T-cell (primary cell): Measurements from ENCODE around the gene SPATA9. TPM values are rescaled to one million over a fixed set of nuclear protein-coding genes. Genes with fewer than 3 reads are reported as not detected.

Experiments used
- ATAC-seq, 4 experiments: fragments of 200-7000 bp in 3 of 4; fragments of 150-1000 bp in 1 of 4; cut with Tn5 transposase; replicated peaks in 1 of 4; 1 replicate in 3 of 4; 2 replicates in 1 of 4; pipeline ENCODE4 v1.10.0; 2021; ENCODE audit warnings: moderate library complexity in 3 of 4, mild to moderate bottlenecking in 2 of 4, moderate number of reproducible peaks in 1 of 4
- CTCF ChIA-PET, 2 donors: fragments of 300-600 bp; sonication (Branson Sonifier 250); formaldehyde crosslinking; loops; one replicate each; lab custom pipeline; 2022; ENCODE audit warnings: antibody characterized with exemption in 2 of 2; lab: Charles Lee
- POLR2A ChIA-PET, 2 donors: fragments of 300-600 bp; sonication (Branson Sonifier 250); formaldehyde crosslinking; loops; one replicate each; lab custom pipeline; 2022; ENCODE audit warnings: antibody characterized with exemption in 2 of 2; lab: Charles Lee
- DNase-seq, 35 experiments: peaks; one replicate each; pipeline versions ENCODE4 v3.0.0 to v3.0.0-alpha.2; 2013 to 2023
- H3K27ac ChIP-seq: one replicate; pipeline ENCODE4 v1.5.1; 2013; ENCODE audit warnings: low read length
- H3K27me3 ChIP-seq, 2 experiments: replicated peaks in 1 of 2; 1 replicate in 1 of 2; 2 replicates in 1 of 2; pipeline versions ENCODE4 v1.6.1 to v1.7.0; 2013; ENCODE audit warnings: low read length in 1 of 2, mixed read lengths in 1 of 2; ENCODE audit not compliant: control insufficient read depth in 2 of 2, insufficient read depth in 2 of 2; ENCODE audit errors: extremely low read depth in 1 of 2
- H3K36me3 ChIP-seq, 2 donors: 1 replicate in 1 of 2; 2 replicates in 1 of 2; pipeline versions ENCODE4 v1.6.1 to v1.7.0; 2013; ENCODE audit warnings: low read length in 1 of 2; ENCODE audit not compliant: control insufficient read depth in 2 of 2, insufficient read depth in 1 of 2; ENCODE audit errors: extremely low read depth in 1 of 2
- H3K4me1 ChIP-seq, 2 experiments: 1 replicate in 1 of 2; 2 replicates in 1 of 2; pipeline versions ENCODE4 v1.6.1 to v1.7.0; 2013; ENCODE audit warnings: low read length in 2 of 2, mixed read lengths in 1 of 2; ENCODE audit not compliant: insufficient read depth in 2 of 2, control insufficient read depth in 1 of 2; ENCODE audit errors: extremely low read depth in 1 of 2
- H3K4me3 ChIP-seq, 2 donors: 1 replicate in 1 of 2; 2 replicates in 1 of 2; pipeline versions ENCODE4 v1.5.1 to v1.7.0; 2013; ENCODE audit warnings: mild to moderate bottlenecking in 2 of 2, low read length in 1 of 2, moderate library complexity in 1 of 2; ENCODE audit not compliant: control insufficient read depth in 1 of 2; ENCODE audit errors: extremely low read depth in 1 of 2
- H3K9me3 ChIP-seq: 2 replicates; pipeline ENCODE4 v1.7.0; 2013
- H3K27ac Mint-ChIP-seq, 2 donors: one replicate each; pipeline ENCODE4 v1.8.0; 2020 to 2021; ENCODE audit warnings: mild to moderate bottlenecking in 2 of 2, mixed read lengths in 2 of 2
- H3K27me3 Mint-ChIP-seq, 2 donors: one replicate each; pipeline ENCODE4 v1.8.0; 2021 to 2022; ENCODE audit warnings: mixed read lengths in 2 of 2
- H3K36me3 Mint-ChIP-seq: one replicate; pipeline ENCODE4 v1.8.0; 2021; ENCODE audit warnings: mixed read lengths
- H3K4me1 Mint-ChIP-seq, 3 donors: one replicate each; pipeline ENCODE4 v1.8.0; 2020 to 2022; ENCODE audit warnings: mixed read lengths in 3 of 3, mild to moderate bottlenecking in 1 of 3
- H3K4me3 Mint-ChIP-seq, 3 donors: one replicate each; pipeline ENCODE4 v1.8.0; 2020 to 2022; ENCODE audit warnings: mild to moderate bottlenecking in 3 of 3, mixed read lengths in 3 of 3, moderate library complexity in 3 of 3
- H3K9me3 Mint-ChIP-seq, 3 donors: one replicate each; pipeline ENCODE4 v1.8.0; 2020 to 2022; ENCODE audit warnings: mixed read lengths in 3 of 3
- WGBS: methylation state at CpG from one replicate; pipeline ENCODE4 v1.1.5; 2013; ENCODE audit warnings: missing lambda C conversion rate; ENCODE audit not compliant: insufficient coverage; 5-methylcytosine and 5-hydroxymethylcytosine counted together
- total RNA-seq, 35 experiments: library from RNA in 6 of 35; stranded (reverse) in 6 of 35; fragments of 120-200 nt in 1 of 35; gene quantifications; one replicate each; pipeline versions ENCODE4 v1.2.1 to v1.2.4 and lab custom pipeline; 2013 to 2026

SPATA9 gene
- total RNA-seq, 5 donors from 2014 or later (not counting 1 experiment from before 2014, with no cell fraction given), result not detected

DNA sequence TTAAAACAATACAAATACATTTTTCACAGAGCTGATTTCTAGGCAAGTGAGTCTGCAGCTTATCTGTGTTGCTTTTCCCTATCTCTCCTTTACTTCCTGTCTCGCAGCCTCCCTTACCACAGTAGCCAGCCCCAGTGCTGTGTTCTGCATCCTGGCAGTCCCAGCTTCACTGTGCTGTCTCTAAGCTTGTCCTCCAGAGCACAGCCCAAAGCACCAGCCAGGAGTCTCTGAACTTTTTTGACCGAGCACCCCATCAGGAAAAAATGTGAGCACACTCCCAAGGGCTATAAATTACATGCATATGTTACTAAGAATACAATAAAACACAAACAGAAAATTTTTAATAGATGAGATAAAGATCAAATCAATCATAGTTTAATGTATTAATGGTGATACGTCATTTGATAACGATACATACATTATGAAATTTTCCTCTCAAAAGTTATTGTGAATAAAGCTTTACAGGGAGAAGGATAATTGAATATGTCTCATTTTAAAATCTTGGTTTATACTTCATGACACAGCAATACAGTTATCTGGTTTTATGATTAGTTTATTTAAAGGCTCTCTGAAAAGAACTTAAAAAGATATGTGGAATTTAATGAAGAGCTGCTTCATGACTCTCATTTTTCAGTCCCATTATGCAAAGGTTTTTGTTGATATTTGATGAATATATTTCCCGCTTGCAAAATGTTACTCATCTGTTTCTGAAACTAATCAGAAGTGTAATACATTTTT, 41.0 kb upstream of the SPATA9 start:
- ATAC-seq, result no peak
- Histone ChIP-seq H3K27me3 (no peaks in the 10 kb centered on the region), H3K4me1 (peaks cover 0 to 32% of the 10 kb centered on the region in 2 experiments), H3K4me3 (no peak overlapping the region), H3K36me3 (no peaks in the 10 kb centered on the region), H3K9me3 (no peaks in the 10 kb centered on the region), H3K27ac (no peak overlapping the region)
- Mint-ChIP-seq H3K27ac (no peak overlapping the region), H3K27me3 (no peaks in the 10 kb centered on the region), H3K36me3 (no peaks in the 10 kb centered on the region), H3K4me3 (no peak overlapping the region), H3K4me1 (peaks cover 25 to 29% (median 28%) of the 10 kb centered on the region in 3 donors), H3K9me3 (no peaks in the 10 kb centered on the region)
- POLR2A ChIA-PET, result interaction anchor here in 1 of 2 donors (0.6 to 0.7 kb wide), 2 partner anchors 76 to 1660 kb away, joined by 3 read pairs; no protein-coding TSS in a partner anchor
- CTCF ChIA-PET, result interaction anchor here (0.6 to 1.0 kb wide), 4 partner anchors 26 to 341 kb away, joined by 3 to 4 read pairs (median 3); no protein-coding TSS in a partner anchor
- no peak for DNase-seq
- WGBS, result 25% methylated on average over 1 of the region's 5 CpGs

DNA sequence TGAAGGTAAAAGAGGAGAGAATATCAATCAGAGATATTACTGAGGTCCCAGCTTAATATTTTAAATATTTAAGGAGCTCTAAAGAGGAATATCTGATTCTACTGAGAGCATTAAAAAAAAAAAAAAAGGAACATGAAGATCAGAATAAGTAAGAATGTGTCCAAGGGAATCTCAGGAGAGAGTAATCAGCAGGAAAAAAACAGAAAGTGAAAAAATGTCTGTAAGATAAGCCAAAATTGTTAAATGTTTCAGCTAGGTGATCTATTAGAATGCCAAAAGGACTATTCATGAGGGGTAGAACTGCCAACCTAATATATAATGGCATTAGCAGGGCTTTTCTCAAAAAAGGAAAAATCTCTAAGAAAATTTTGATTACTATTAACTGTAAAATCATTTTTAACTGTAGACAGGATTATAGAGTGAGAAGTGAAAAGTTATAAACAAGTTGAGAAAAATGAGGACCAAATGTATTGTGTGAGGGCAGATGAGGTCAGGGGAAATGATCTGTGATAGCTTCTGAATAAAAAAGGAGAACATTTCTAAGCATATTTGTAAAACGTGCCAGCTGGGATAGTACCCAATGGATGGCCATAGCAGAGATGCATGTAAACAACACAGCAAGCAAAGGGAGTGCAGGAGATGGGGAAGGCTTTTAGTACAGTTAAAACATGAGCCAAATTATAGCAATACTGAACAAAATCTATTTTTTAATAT, 38.9 kb upstream of the SPATA9 start:
- WGBS, result no CpG with 5 or more reads among the region's 1 CpG
- no peak for ATAC-seq
- Mint-ChIP-seq H3K4me3 (no peak overlapping the region), H3K27me3 (no peaks in the 10 kb centered on the region), H3K27ac (no peak overlapping the region), H3K4me1 (peaks cover 8 to 13% (median 11%) of the 10 kb centered on the region in 3 donors), H3K9me3 (no peaks in the 10 kb centered on the region), H3K36me3 (no peaks in the 10 kb centered on the region)
- no peak overlapping the region for H3K27ac ChIP-seq
- peaks cover 8 to 32% of the 10 kb centered on the region in 2 experiments for H3K4me1 ChIP-seq
- H3K9me3 ChIP-seq, result no peaks in the 10 kb centered on the region
- H3K36me3 ChIP-seq, result no peaks in the 10 kb centered on the region
- DNase-seq, result no peak
- no peaks in the 10 kb centered on the region for H3K27me3 ChIP-seq
- ChIA-PET POLR2A (interaction anchor here (0.6 to 1.0 kb wide), 2 partner anchors 9 to 241 kb away, joined by 4 to 5 read pairs; no protein-coding TSS in a partner anchor), CTCF (no interaction called here)
- no peak overlapping the region for H3K4me3 ChIP-seq

DNA sequence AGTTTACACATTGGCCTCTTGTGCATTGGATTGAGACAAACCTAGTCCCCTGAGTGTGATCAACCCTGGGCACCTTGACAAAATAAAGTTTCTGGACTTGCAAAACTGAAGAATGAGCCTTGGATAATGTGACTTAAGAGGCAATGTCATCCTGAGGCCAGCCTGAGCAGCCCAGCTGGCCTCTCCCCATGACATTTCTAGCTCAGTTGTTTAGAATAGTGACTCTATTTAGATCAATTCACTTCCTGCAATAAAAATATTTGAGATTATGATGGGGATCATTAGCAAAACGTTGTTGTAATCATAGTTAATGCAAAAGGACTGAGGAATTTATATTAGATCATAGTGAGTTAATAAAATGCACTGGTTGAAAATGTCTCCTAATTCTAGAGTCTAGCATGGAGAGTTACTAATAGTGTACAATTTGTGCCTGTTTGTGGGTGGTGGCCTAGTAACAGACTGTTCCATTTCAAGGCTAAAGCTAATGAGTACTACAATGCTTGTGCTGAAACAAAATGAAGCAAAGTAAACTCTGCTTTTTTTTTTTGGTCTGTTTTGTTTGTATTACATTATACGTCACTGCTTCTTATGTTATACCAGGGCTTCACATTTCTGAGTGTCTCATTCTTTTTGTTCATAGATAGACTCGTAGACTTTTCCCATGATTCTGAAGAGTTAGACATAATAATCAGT, 37.4 kb upstream of the SPATA9 start:
- POLR2A ChIA-PET, result no interaction called here
- no peaks in the 10 kb centered on the region for H3K9me3 Mint-ChIP-seq
- CTCF ChIA-PET, result no interaction called here
- Histone ChIP-seq H3K27me3 (no peaks in the 10 kb centered on the region), H3K9me3 (no peaks in the 10 kb centered on the region), H3K4me3 (no peak overlapping the region), H3K4me1 (peaks cover 8 to 28% of the 10 kb centered on the region in 2 experiments), H3K27ac (no peak overlapping the region), H3K36me3 (no peaks in the 10 kb centered on the region)
- no peak overlapping the region for H3K27ac Mint-ChIP-seq
- no peaks in the 10 kb centered on the region for H3K27me3 Mint-ChIP-seq
- H3K4me3 Mint-ChIP-seq, result no peak overlapping the region
- no peak for ATAC-seq
- no CpG with 5 or more reads among the region's 3 CpGs for WGBS
- H3K36me3 Mint-ChIP-seq, result no peaks in the 10 kb centered on the region
- DNase-seq, result no peak
- H3K4me1 Mint-ChIP-seq, result peaks cover 5 to 18% (median 13%) of the 10 kb centered on the region in 3 donors

DNA sequence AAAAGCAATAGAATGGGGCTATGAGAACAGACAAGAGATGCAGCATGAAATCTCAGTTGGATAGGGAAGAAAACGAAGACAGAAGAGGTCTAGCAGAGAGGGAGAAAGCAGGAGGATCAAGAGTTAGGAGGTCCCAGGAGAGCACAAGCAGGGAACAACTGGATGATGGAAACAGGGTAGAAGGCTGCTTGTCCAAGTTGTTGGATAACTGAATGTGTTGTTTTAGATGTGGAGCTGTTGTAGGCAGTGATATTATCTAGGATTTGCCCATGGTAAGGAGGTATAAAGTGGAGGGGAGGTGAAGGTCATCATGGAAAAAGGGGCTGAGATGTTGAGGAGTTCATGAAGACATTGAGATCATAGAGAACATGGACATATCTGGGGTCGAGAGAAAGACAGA, 35.9 kb upstream of the SPATA9 start:
- Histone ChIP-seq H3K27me3 (no peaks in the 10 kb centered on the region), H3K27ac (no peak overlapping the region), H3K4me3 (no peak overlapping the region), H3K4me1 (peaks cover 8 to 28% of the 10 kb centered on the region in 2 experiments), H3K9me3 (no peaks in the 10 kb centered on the region), H3K36me3 (no peaks in the 10 kb centered on the region)
- 81% methylated on average over 2 of the region's 2 CpGs for WGBS
- no peak overlapping the region for H3K4me3 Mint-ChIP-seq
- peaks cover 4 to 19% (median 12%) of the 10 kb centered on the region in 3 donors for H3K4me1 Mint-ChIP-seq
- DNase-seq (no peak), ATAC-seq (no peak)
- no peaks in the 10 kb centered on the region for H3K27me3 Mint-ChIP-seq
- CTCF ChIA-PET, result interaction anchor here in 1 of 2 donors (0.6 to 1.2 kb wide), 2 partner anchors 24 to 54 kb away, joined by 3 to 4 read pairs; no protein-coding TSS in a partner anchor
- POLR2A ChIA-PET, result interaction anchor here in 1 of 2 donors (0.6 kb wide), 1 partner anchor 137 kb away, joined by 3 read pairs; no protein-coding TSS in a partner anchor
- H3K9me3 Mint-ChIP-seq, result no peaks in the 10 kb centered on the region
- no peak overlapping the region for H3K27ac Mint-ChIP-seq
- no peaks in the 10 kb centered on the region for H3K36me3 Mint-ChIP-seq

DNA sequence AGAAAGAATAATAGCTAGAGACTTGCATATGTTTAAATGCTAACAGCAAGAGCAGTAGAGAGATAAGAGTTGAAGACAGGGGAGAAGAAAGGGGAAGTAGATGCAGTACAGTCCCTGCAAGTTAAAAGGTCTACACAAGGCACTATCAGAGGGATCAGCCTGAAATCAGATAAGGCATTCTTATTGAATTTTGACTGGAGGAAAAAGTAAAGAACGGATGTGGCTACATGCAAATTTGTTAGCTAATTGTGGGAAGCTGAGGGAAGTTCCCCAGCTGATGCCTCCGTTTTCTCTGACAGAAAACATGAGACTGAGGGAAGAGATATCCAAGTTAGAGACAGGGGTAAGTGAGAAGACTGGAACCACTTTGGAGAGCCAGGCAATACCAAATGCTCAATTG, 35.4 kb upstream of the SPATA9 start:
- POLR2A ChIA-PET, result interaction anchor here in 1 of 2 donors (0.6 kb wide), 2 partner anchors 13 to 137 kb away, joined by 3 read pairs; no protein-coding TSS in a partner anchor
- peak; percentile 70 to 96 (median 79) for ATAC-seq
- WGBS, result 6% methylated on average over 2 of the region's 2 CpGs

More for the DNA sequence above, 35.4 kb upstream of the SPATA9 start:
- no peak overlapping the region for H3K27ac ChIP-seq
- no peaks in the 10 kb centered on the region for H3K9me3 ChIP-seq
- Mint-ChIP-seq H3K4me1 (peaks cover 0 to 16% (median 11%) of the 10 kb centered on the region in 3 donors), H3K9me3 (no peaks in the 10 kb centered on the region), H3K4me3 (no peak overlapping the region), H3K36me3 (no peaks in the 10 kb centered on the region), H3K27me3 (no peaks in the 10 kb centered on the region), H3K27ac (no peak overlapping the region)
- no peak overlapping the region for H3K4me3 ChIP-seq
- DNase-seq, result peak in 2 of 35 experiments; percentile 3 to 64
- peaks cover 8 to 25% of the 10 kb centered on the region in 2 experiments for H3K4me1 ChIP-seq
- CTCF ChIA-PET, result interaction anchor here (0.6 to 1.2 kb wide), 4 partner anchors 24 to 1175 kb away, joined by 3 to 4 read pairs (median 4); no protein-coding TSS in a partner anchor
- no peaks in the 10 kb centered on the region for H3K27me3 ChIP-seq
- no peaks in the 10 kb centered on the region for H3K36me3 ChIP-seq
